Islet precursor cell (in vitro differentiated cells): ENCODE results near the gene SLC35F4.
"Not testable (repeated sequence)": the region's sequence is repeated elsewhere in the genome, so short reads cannot be mapped to it uniquely, and the experiment has no call there.

Experiments
- DNase-seq: peaks from one replicate; pipeline ENCODE4 v3.0.0-alpha.2; 2018

SLC35F4 gene

GRCh38 chr14:57771801-57772200 is 94.1 kb downstream of the SLC35F4 start:
- no peak for DNase-seq

GRCh38 chr14:57769863-57770523 is 95.9 kb downstream of the SLC35F4 start:
- DNase-seq = no peak

GRCh38 chr14:57761800-57762199 is 104.1 kb downstream of the SLC35F4 start:
- no peak for DNase-seq

GRCh38 chr14:57760896-57761295 is 105.0 kb downstream of the SLC35F4 start:
- no peak for DNase-seq

- DNase-seq = no peak
Observed at GRCh38 chr14:57755018-57755521, 110.8 kb downstream of the SLC35F4 start.

- DNase-seq = no peak
Observed at GRCh38 chr14:57754527-57754926, 111.4 kb downstream of the SLC35F4 start.

GRCh38 chr14:57753821-57754220 is 112.1 kb downstream of the SLC35F4 start:
- DNase-seq = no peak

- not testable (repeated sequence) for DNase-seq
Observed at GRCh38 chr14:57752142-57752695, 113.7 kb downstream of the SLC35F4 start.

GRCh38 chr14:57751400-57751799 is 114.5 kb downstream of the SLC35F4 start:
- DNase-seq = no peak

- no peak for DNase-seq
Observed at GRCh38 chr14:57749267-57749666, 116.6 kb downstream of the SLC35F4 start.

- no peak for DNase-seq
Observed at GRCh38 chr14:57748279-57748678, 117.6 kb downstream of the SLC35F4 start.

GRCh38 chr14:57747036-57747435 is 118.9 kb downstream of the SLC35F4 start:
- DNase-seq = no peak

GRCh38 chr14:57746563-57746962 is 119.3 kb downstream of the SLC35F4 start:
- no peak for DNase-seq

- DNase-seq = no peak
Observed at GRCh38 chr14:57739516-57739915, 126.4 kb downstream of the SLC35F4 start.

GRCh38 chr14:57737598-57737997 is 128.3 kb downstream of the SLC35F4 start:
- no peak for DNase-seq

- DNase-seq = no peak
Observed at GRCh38 chr14:57736391-57736790, 129.5 kb downstream of the SLC35F4 start.

- DNase-seq = no peak
Observed at GRCh38 chr14:57735276-57735675, 130.6 kb downstream of the SLC35F4 start.

GRCh38 chr14:57732463-57733285 is 133.2 kb downstream of the SLC35F4 start:
- DNase-seq = no peak

- no peak for DNase-seq
Observed at GRCh38 chr14:57729208-57730187, 136.4 kb downstream of the SLC35F4 start.

- DNase-seq = no peak
Observed at GRCh38 chr14:57725399-57726077, 140.4 kb downstream of the SLC35F4 start.

- DNase-seq = not testable (repeated sequence)
Observed at GRCh38 chr14:57722141-57722540, 143.8 kb downstream of the SLC35F4 start.

GRCh38 chr14:57714487-57714931 is 151.4 kb downstream of the SLC35F4 start:
- DNase-seq = no peak
